Measurements from ENCODE around the gene LIMCH1.
A peak's percentile ranks its signal among the peaks of the same experiment; 100 is the strongest.
"Not testable (repeated sequence)": the region's sequence is repeated elsewhere in the genome, so short reads cannot be mapped to it uniquely, and the experiment has no call there.

LIMCH1 gene

GRCh38 chr4:41703785-41704184 lies 165.8 kb downstream of the LIMCH1 start:
- in situ Hi-C loops (cut with HindIII; ENCODE audit: low sequenced_read_pairs) = no loop called here
- no peak for DNase-seq (ENCODE audit: low read depth, low spot score)
- TF ChIP-seq, protein P1, sequence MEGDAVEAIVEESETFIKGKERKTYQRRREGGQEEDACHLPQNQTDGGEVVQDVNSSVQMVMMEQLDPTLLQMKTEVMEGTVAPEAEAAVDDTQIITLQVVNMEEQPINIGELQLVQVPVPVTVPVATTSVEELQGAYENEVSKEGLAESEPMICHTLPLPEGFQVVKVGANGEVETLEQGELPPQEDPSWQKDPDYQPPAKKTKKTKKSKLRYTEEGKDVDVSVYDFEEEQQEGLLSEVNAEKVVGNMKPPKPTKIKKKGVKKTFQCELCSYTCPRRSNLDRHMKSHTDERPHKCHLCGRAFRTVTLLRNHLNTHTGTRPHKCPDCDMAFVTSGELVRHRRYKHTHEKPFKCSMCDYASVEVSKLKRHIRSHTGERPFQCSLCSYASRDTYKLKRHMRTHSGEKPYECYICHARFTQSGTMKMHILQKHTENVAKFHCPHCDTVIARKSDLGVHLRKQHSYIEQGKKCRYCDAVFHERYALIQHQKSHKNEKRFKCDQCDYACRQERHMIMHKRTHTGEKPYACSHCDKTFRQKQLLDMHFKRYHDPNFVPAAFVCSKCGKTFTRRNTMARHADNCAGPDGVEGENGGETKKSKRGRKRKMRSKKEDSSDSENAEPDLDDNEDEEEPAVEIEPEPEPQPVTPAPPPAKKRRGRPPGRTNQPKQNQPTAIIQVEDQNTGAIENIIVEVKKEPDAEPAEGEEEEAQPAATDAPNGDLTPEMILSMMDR (IDR thresholded peaks at IDR 0.05; ENCODE audit: low read depth, low read length) = no peak
- no peak overlapping the region for H3K4me3 ChIP-seq (ENCODE audit: low read depth, low read length)

DNA sequence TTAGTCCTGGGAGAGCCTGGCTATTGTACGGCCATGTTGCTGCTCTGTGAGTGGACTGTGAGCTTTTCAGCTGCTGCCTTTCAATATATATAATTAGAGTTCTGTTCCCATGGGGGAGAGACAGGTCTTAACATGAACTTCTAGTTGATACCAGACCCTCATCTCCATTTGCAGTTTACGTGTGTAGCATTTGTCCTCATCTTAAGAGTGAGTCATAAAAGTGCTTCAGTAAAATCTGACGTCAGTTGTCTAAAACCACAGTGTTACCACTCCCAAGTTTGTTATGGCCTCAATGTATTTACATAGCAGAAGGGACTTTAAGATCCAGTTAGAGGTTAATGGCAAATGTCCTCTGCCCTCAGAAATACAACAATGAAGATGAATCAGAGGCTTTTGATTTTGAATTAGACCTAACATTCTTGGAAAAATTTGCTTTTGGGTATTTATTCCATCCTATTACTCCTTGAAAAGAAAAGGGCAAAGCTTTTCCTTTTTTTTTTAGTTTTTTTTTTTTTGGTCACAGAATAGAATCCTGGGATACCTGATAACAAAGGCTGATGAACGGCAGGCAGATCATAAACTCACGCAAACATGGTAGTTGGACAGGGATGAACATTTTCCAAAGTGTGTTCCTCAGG lies 172.0 kb downstream of the LIMCH1 start:
- peak; percentile 93 for DNase-seq (ENCODE audit: low read depth, low spot score)
- TF ChIP-seq, protein P1 (IDR thresholded peaks at IDR 0.05; ENCODE audit: low read depth, low read length) = no peak
- no peak overlapping the region for H3K4me3 ChIP-seq (ENCODE audit: low read depth, low read length)
- in situ Hi-C loops (cut with HindIII; ENCODE audit: low sequenced_read_pairs) = no loop called here

DNA sequence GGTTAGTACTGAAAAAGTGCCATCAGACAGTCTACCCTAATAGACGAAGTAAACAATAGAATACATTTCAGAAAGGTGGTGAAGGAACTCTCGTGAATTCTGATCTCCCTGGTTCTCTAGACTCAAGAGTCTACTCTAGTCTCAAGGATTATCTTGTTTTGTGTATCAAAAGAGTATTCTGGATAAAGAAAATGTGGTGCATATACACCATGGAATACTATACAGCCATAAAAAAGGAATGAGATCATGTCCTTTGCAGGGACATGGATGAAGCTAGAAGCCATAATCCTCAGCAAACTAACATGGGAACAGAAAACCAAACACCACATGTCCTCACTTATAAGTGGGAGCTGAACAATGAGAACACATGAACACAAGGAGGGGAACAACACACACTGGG lies 173.7 kb downstream of the LIMCH1 start:
- DNase-seq (ENCODE audit: low read depth, low spot score); H3K4me3 ChIP-seq (ENCODE audit: low read depth, low read length); in situ Hi-C loops (cut with HindIII; ENCODE audit: low sequenced_read_pairs): not testable (repeated sequence)

GRCh38 chr4:41712425-41712824 lies 174.5 kb downstream of the LIMCH1 start:
- TF ChIP-seq, protein P1 (IDR thresholded peaks at IDR 0.05; ENCODE audit: low read depth, low read length) = no peak
- in situ Hi-C loops (cut with HindIII; ENCODE audit: low sequenced_read_pairs) = no loop called here

DNA sequence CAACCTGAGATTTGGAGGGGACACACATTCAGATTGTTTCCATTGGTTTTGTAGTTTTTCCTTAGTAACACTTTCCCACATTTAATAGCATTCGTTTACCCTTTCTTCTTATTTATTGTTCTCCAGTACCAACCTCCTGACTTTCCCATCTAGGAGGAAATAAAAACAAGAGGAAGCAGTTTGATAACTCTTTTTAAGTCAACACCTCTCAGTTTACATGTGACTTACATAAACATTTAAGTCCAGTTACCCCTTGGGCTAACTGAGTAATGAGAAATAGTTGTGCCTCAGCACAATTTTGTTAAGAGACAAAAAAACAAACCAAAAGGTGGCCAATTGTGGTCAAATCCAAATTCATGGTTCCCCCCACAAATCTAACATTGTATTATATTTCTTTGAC lies 175.8 kb downstream of the LIMCH1 start:
- in situ Hi-C loops (cut with HindIII; ENCODE audit: low sequenced_read_pairs) = no loop called here
- no peak for DNase-seq (ENCODE audit: low read depth, low spot score)
- H3K4me3 ChIP-seq (ENCODE audit: low read depth, low read length) = no peak overlapping the region
- TF ChIP-seq, protein P1 (IDR thresholded peaks at IDR 0.05; ENCODE audit: low read depth, low read length) = no peak

More at GRCh38 chr4:41712425-41712824, 174.5 kb downstream of the LIMCH1 start:
- no peak for DNase-seq (ENCODE audit: low read depth, low spot score)
- H3K4me3 ChIP-seq (ENCODE audit: low read depth, low read length) = no peak overlapping the region

DNA sequence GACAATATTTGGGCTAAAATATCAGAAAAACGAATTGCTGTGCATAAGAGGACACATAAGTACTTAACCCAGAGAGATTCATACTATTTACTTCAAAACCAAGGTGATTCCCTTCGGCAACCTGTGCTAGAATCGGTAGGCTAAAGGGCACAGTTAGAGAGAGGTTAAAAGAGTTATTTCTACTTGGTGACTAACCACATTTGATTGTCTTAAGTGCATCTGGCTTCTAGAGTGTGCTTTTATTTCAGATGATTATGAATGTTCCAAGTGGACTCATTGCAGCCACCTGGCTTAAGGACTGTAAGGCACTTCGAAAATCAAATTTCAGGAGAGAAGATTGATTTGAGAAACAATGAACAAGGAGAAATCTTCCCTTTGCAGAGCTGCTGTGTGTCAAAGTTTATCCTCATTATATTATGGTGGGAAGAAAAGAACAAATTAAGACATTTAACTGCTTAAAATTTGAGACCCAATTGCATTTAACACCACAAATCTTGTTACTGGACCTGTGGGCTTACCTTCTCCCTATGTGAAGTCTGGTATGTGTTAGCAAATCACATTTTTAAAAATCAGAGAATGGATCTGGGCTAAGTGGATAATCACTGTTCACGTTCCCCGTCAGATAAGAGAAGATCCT lies 176.5 kb downstream of the LIMCH1 start:
- DNase-seq (ENCODE audit: low read depth, low spot score) = no peak
- TF ChIP-seq, protein P1 (IDR thresholded peaks at IDR 0.05; ENCODE audit: low read depth, low read length) = no peak
- H3K4me3 ChIP-seq (ENCODE audit: low read depth, low read length) = no peak overlapping the region
- in situ Hi-C loops (cut with HindIII; ENCODE audit: low sequenced_read_pairs) = no loop called here

GRCh38 chr4:41715155-41715554 lies 177.2 kb downstream of the LIMCH1 start:
- in situ Hi-C loops (cut with HindIII; ENCODE audit: low sequenced_read_pairs) = no loop called here
- no peak for DNase-seq (ENCODE audit: low read depth, low spot score)
- TF ChIP-seq, protein P1 (IDR thresholded peaks at IDR 0.05; ENCODE audit: low read depth, low read length) = no peak
- no peak overlapping the region for H3K4me3 ChIP-seq (ENCODE audit: low read depth, low read length)
